GM21723 (cell line): Measurements from ENCODE around the gene PDGFD.
A peak's percentile ranks its signal among the peaks of the same experiment; 100 is the strongest.

Source experiments
- ATAC-seq: cut with Tn5 transposase; IDR thresholded peaks from one replicate; pipeline ENCODE4 v1.9.1; 2021; ENCODE audit warnings: mild to moderate bottlenecking, moderate library complexity; ENCODE audit not compliant: unreplicated experiment

The PDGFD gene

GRCh38 chr11:103894034-103894433 lies 269.9 kb downstream of the PDGFD start:
- no peak for ATAC-seq

- ATAC-seq: no peak
Observed at GRCh38 chr11:103893371-103893770, 270.6 kb downstream of the PDGFD start.

- no peak for ATAC-seq
Observed at GRCh38 chr11:103892603-103893002, 271.3 kb downstream of the PDGFD start.

GRCh38 chr11:103890654-103891053 lies 273.3 kb downstream of the PDGFD start:
- no peak for ATAC-seq

- ATAC-seq: no peak
Observed at GRCh38 chr11:103889679-103890078, 274.3 kb downstream of the PDGFD start.

GRCh38 chr11:103888541-103888951 lies 275.4 kb downstream of the PDGFD start:
- no peak for ATAC-seq

- ATAC-seq: no peak
Observed at GRCh38 chr11:103887001-103887658, 276.8 kb downstream of the PDGFD start.

GRCh38 chr11:103883856-103884255 lies 280.1 kb downstream of the PDGFD start:
- ATAC-seq: no peak

- no peak for ATAC-seq
Observed at GRCh38 chr11:103883291-103883690, 280.7 kb downstream of the PDGFD start.

- ATAC-seq: no peak
Observed at GRCh38 chr11:103881584-103881983, 282.4 kb downstream of the PDGFD start.

GRCh38 chr11:103880968-103881367 lies 283.0 kb downstream of the PDGFD start:
- no peak for ATAC-seq

- no peak for ATAC-seq
Observed at GRCh38 chr11:103878646-103879045, 285.3 kb downstream of the PDGFD start.

- ATAC-seq: no peak
Observed at GRCh38 chr11:103877221-103877620, 286.7 kb downstream of the PDGFD start.

GRCh38 chr11:103875855-103876510 lies 288.0 kb downstream of the PDGFD start:
- peak; percentile 86 for ATAC-seq

GRCh38 chr11:103872748-103873147 lies 291.2 kb downstream of the PDGFD start:
- no peak for ATAC-seq

- ATAC-seq: no peak
Observed at GRCh38 chr11:103871923-103872551, 291.9 kb downstream of the PDGFD start.

GRCh38 chr11:103870821-103871309 lies 293.1 kb downstream of the PDGFD start:
- no peak for ATAC-seq

GRCh38 chr11:103867481-103867880 lies 296.5 kb downstream of the PDGFD start:
- ATAC-seq: no peak

- ATAC-seq: no peak
Observed at GRCh38 chr11:103863497-103863896, 300.4 kb downstream of the PDGFD start.

GRCh38 chr11:103862802-103863174 lies 301.2 kb downstream of the PDGFD start:
- ATAC-seq: peak; percentile 22

GRCh38 chr11:103862094-103862801 lies 301.7 kb downstream of the PDGFD start:
- ATAC-seq: peak; percentile 83
